Esophagus muscularis mucosa (tissue), 3 donors: ENCODE data around the gene OR2A42.
"Not testable (repeated sequence)": the region's sequence is repeated elsewhere in the genome, so short reads cannot be mapped to it uniquely, and the experiment has no call there.

ENCODE experiments used
- POLR2A ChIP-seq: fragments of 450-650 bp; IDR thresholded peaks from one replicate; pipeline ENCODE4 v1.6.1; 2017; ENCODE audit warnings: antibody characterized with exemption, moderate library complexity, mild to moderate bottlenecking, low read depth
- TF ChIP-seq, protein P1 (sequence below), 3 experiments: fragments of 200-600 bp in 2 of 3; fragments of 450-650 bp in 1 of 3; sonication (generic) in 2 of 3; IDR thresholded peaks; one replicate each; pipeline ENCODE4 v1.5.1; 2017 to 2019; ENCODE audit warnings: antibody characterized with exemption in 3 of 3, mild to moderate bottlenecking in 2 of 3, moderate library complexity in 1 of 3

DNA sequence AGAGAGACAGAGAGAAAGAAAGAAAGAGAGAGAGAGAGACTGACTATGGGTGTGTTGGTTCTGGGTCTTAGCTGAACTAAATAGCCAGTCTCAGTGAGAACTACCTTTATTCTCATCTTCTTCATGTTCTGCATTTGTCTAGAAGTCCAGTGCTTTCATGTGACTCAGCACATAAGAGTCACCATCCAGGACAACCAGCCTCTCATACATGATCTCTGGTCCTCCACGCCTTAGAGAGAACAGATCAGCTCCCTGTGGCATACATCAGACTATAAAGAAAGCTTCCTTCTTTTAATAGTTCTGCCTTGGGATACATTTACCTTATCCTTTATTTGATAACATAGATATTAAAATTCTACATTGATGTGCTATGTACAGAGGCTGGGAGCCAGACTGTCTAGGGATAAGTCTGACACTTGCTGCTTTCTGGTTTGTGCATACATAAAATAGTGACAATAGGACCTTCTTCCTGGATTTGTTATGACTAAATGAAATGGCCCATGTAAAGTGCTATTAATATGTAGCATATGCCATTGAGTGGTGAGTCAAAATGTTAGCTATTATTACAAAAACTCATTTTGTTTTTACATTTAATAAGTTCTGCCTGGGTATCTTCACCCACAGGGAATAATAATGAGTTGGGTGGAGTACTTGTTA is 8.4 kb upstream of the OR2A42 start:
- TF ChIP-seq, protein P1, sequence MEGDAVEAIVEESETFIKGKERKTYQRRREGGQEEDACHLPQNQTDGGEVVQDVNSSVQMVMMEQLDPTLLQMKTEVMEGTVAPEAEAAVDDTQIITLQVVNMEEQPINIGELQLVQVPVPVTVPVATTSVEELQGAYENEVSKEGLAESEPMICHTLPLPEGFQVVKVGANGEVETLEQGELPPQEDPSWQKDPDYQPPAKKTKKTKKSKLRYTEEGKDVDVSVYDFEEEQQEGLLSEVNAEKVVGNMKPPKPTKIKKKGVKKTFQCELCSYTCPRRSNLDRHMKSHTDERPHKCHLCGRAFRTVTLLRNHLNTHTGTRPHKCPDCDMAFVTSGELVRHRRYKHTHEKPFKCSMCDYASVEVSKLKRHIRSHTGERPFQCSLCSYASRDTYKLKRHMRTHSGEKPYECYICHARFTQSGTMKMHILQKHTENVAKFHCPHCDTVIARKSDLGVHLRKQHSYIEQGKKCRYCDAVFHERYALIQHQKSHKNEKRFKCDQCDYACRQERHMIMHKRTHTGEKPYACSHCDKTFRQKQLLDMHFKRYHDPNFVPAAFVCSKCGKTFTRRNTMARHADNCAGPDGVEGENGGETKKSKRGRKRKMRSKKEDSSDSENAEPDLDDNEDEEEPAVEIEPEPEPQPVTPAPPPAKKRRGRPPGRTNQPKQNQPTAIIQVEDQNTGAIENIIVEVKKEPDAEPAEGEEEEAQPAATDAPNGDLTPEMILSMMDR (IDR thresholded peaks at IDR 0.05), result not testable (repeated sequence)
- TF ChIP-seq POLR2A, result not testable (repeated sequence)
